ENCODE measurements around the gene RAC3. TPM values are rescaled to one million over a fixed set of nuclear protein-coding genes. Genes with fewer than 3 reads are reported as not detected.

The RAC3 gene
- total RNA-seq, 1 experiment from 2014 or later = 84.8 TPM

DNA sequence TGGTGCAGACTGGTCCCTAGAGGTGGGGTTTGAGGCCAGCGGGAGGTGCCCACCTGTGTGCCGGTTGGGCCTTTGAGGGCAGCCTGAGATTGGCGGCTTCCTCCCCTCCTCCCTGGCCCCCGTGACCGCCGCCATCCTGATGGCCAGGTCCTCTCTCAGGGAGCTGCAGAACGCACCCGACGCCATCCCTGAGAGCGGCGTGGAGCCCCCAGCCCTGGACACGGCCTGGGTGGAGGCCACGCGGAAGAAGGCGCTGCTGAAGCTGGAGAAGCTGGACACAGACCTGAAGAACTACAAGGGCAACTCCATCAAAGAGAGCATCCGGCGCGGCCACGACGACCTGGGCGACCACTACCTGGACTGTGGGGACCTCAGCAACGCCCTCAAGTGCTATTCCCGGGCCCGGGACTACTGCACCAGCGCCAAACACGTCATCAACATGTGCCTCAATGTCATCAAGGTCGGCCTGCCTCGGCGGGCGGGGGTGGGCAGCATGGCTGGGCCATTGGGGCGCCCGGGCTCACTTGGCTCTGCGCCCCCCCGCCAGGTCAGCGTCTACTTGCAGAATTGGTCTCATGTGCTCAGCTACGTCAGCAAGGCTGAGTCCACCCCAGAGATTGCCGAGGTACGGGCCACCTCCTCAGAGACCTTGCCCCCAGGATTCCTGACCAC lies 23.0 kb downstream of the RAC3 start:
- H2AFZ ChIP-seq (ENCODE audit: low read length) = no peak overlapping the region
- H3K56ac ChIP-seq (ENCODE audit: insufficient read length, low read depth, low read length) = no peak overlapping the region
- H4K5ac ChIP-seq (ENCODE audit: insufficient read length, low read depth, low read length) = no peak overlapping the region
- no peak overlapping the region for H4K8ac ChIP-seq (replicated peaks; ENCODE audit: insufficient read length, low read depth, low read length)
- TF ChIP-seq, protein P1, sequence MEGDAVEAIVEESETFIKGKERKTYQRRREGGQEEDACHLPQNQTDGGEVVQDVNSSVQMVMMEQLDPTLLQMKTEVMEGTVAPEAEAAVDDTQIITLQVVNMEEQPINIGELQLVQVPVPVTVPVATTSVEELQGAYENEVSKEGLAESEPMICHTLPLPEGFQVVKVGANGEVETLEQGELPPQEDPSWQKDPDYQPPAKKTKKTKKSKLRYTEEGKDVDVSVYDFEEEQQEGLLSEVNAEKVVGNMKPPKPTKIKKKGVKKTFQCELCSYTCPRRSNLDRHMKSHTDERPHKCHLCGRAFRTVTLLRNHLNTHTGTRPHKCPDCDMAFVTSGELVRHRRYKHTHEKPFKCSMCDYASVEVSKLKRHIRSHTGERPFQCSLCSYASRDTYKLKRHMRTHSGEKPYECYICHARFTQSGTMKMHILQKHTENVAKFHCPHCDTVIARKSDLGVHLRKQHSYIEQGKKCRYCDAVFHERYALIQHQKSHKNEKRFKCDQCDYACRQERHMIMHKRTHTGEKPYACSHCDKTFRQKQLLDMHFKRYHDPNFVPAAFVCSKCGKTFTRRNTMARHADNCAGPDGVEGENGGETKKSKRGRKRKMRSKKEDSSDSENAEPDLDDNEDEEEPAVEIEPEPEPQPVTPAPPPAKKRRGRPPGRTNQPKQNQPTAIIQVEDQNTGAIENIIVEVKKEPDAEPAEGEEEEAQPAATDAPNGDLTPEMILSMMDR (conservative IDR thresholded peaks at IDR 0.05) = no peak
- H3K79me1 ChIP-seq (ENCODE audit: insufficient read depth, low read depth, low read length, poor library complexity, severe bottlenecking) = peaks cover 2% of the 10 kb centered on the region
- no peak overlapping the region for H3K23ac ChIP-seq (ENCODE audit: insufficient read length, low read depth, low read length)
- no peak overlapping the region for H2BK15ac ChIP-seq (ENCODE audit: low read depth, low read length)
- H2BK120ac ChIP-seq (ENCODE audit: low read depth, low read length, poor library complexity, severe bottlenecking) = no peak overlapping the region
- Mint-ChIP-seq H3K4me3 (no peak overlapping the region; a peak in 2 of 5 replicates), H3K4me1 (peaks cover 0 to 13% of the 10 kb centered on the region in 2 experiments; a peak in 2 of 4 replicates), H3K27me3 (ENCODE audit: low read depth) (no peaks in the 10 kb centered on the region; the same call in 1 of the 2 replicates), H3K27ac (no peak overlapping the region), H3K9me3 (no peaks in the 10 kb centered on the region), H3K36me3 (ENCODE audit: insufficient read depth in 1 of 3, low read depth in 3 of 3) (peaks cover 4 to 44% (median 37%) of the 10 kb centered on the region in 3 experiments; a peak in 5 of 7 replicates)
- no peak overlapping the region for H3K4me2 ChIP-seq (ENCODE audit: insufficient read depth, insufficient read length, low read length)
- H3K4ac ChIP-seq (ENCODE audit: low read depth, low read length) = no peak overlapping the region
- no peak for DNase-seq
- no peak overlapping the region for H3T11ph ChIP-seq (ENCODE audit: low read length)
- no peak overlapping the region for H2BK20ac ChIP-seq (ENCODE audit: low read depth, low read length, poor library complexity, severe bottlenecking)
- no peak overlapping the region for H3K9ac ChIP-seq (ENCODE audit: extremely low read depth, insufficient read length, low read length)
- H2AK5ac ChIP-seq (ENCODE audit: insufficient read length, low read length) = no peak overlapping the region
- no CpG with 5 or more reads among the region's 38 CpGs for WGBS (ENCODE audit: extremely low coverage, insufficient read length, low lambda C conversion rate)
- no peaks in the 10 kb centered on the region for H3K4me1 ChIP-seq (ENCODE audit: insufficient read depth, low read length)
- no peak overlapping the region for H3K14ac ChIP-seq (ENCODE audit: insufficient read depth, low read length)
- no peak overlapping the region for H4K91ac ChIP-seq (ENCODE audit: insufficient read length, low read depth, low read length)
- no peak overlapping the region for H3K18ac ChIP-seq (ENCODE audit: insufficient read length, low read depth, low read length)
- no peak overlapping the region for H2BK5ac ChIP-seq (ENCODE audit: insufficient read length, low read length)
- no peaks in the 10 kb centered on the region for H3K9me3 ChIP-seq (ENCODE audit: control insufficient read depth, low read depth, low read length)
- peaks cover 3% of the 10 kb centered on the region for H4K20me1 ChIP-seq (ENCODE audit: control insufficient read depth, insufficient read depth, insufficient read length)
- no peaks in the 10 kb centered on the region for H3K27me3 ChIP-seq (ENCODE audit: insufficient read depth, low read length)
- H3K27ac ChIP-seq (ENCODE audit: insufficient read length, low read depth, low read length) = no peak overlapping the region
- H3K23me2 ChIP-seq (ENCODE audit: insufficient read length, low read depth, low read length, poor library complexity, severe bottlenecking) = no peaks in the 10 kb centered on the region
- H2BK12ac ChIP-seq (ENCODE audit: insufficient read length, low read depth, low read length) = no peak overlapping the region
- no peaks in the 10 kb centered on the region for H3K79me2 ChIP-seq (ENCODE audit: insufficient read depth, low read length)

Measured in H9 (cell line).